Smooth muscle cell (in vitro differentiated cells): Measurements from ENCODE around the gene CRB1. TPM values are rescaled to one million over a fixed set of nuclear protein-coding genes. Genes with fewer than 3 reads are reported as not detected.

Experiments used
- DNase-seq: peaks from one replicate; lab custom pipeline; 2025; ENCODE audit not compliant: unreplicated experiment; lab: John Stamatoyannopoulos, UW
- H2AFZ ChIP-seq: fragments of 200-600 bp; sonication (generic); 2 replicates; pipeline ENCODE4 v1.6.0; 2016; ENCODE audit warnings: antibody characterized with exemption, low read depth, mild to moderate bottlenecking
- H3F3A ChIP-seq: fragments of 200-600 bp; sonication (generic); 2 replicates; pipeline ENCODE4 v1.6.0; 2017; ENCODE audit warnings: antibody characterized with exemption, low read depth
- H3K27ac ChIP-seq: fragments of 200-600 bp; sonication (generic); 2 replicates; pipeline ENCODE4 v1.5.1; 2016; ENCODE audit warnings: low read depth, mild to moderate bottlenecking
- H3K27me3 ChIP-seq: fragments of 200-600 bp; sonication (generic); 2 replicates; pipeline ENCODE4 v1.6.1; 2016; ENCODE audit warnings: low read depth, mild to moderate bottlenecking
- H3K36me3 ChIP-seq: fragments of 200-600 bp; sonication (generic); 2 replicates; pipeline ENCODE4 v1.5.1; 2016; ENCODE audit warnings: low read depth
- H3K4me1 ChIP-seq: fragments of 200-600 bp; sonication (generic); 2 replicates; pipeline ENCODE4 v1.5.1; 2016; ENCODE audit warnings: low read depth
- H3K4me2 ChIP-seq: fragments of 200-600 bp; sonication (generic); 2 replicates; pipeline ENCODE4 v1.6.0; 2016; ENCODE audit warnings: mild to moderate bottlenecking
- H3K4me3 ChIP-seq: fragments of 200-600 bp; sonication (generic); 2 replicates; pipeline ENCODE4 v1.5.1; 2016; ENCODE audit warnings: mild to moderate bottlenecking
- H3K79me2 ChIP-seq: fragments of 200-600 bp; sonication (generic); 2 replicates; pipeline ENCODE4 v1.6.0; 2016; ENCODE audit warnings: low read depth, mild to moderate bottlenecking
- H3K9ac ChIP-seq: fragments of 200-600 bp; sonication (generic); 2 replicates; pipeline ENCODE4 v1.6.0; 2016; ENCODE audit warnings: low read depth
- H3K9me3 ChIP-seq: fragments of 200-600 bp; sonication (generic); replicated peaks from 2 replicates; pipeline ENCODE4 v1.5.1; 2016; ENCODE audit warnings: low read depth
- H4K20me1 ChIP-seq: fragments of 200-600 bp; sonication (generic); 2 replicates; pipeline ENCODE4 v1.6.0; 2016; ENCODE audit warnings: low read depth
- WGBS: methylation state at CpG from one replicate; pipeline ENCODE4 v1.1.7; 2016; ENCODE audit warnings: low lambda C conversion rate; 5-methylcytosine and 5-hydroxymethylcytosine counted together
- polyA plus RNA-seq: library from polyadenylated mRNA; unstranded; fragments of >200 nt; fragmentation: Nextera tagmentation; extraction: Ambion mirVana; gene quantifications from 2 replicates; pipeline ENCODE4 v1.2.1, GENCODE V29; 2016
- total RNA-seq: library from RNA; depleted of rRNA; stranded (reverse); fragments of >200 nt; gene quantifications from 2 replicates; pipeline ENCODE4 v1.2.3, GENCODE V29; 2014
- TF ChIP-seq, protein P1 (sequence below): fragments of 200-600 bp; sonication (generic); IDR thresholded peaks from 2 replicates; pipeline ENCODE4 v1.5.1; 2017; ENCODE audit warnings: borderline replicate concordance, mild to moderate bottlenecking, antibody characterized with exemption; ENCODE audit not compliant: insufficient read depth, poor library complexity, severe bottlenecking

Gene CRB1
- total and polyA plus RNA-seq, 2 experiments from 2014 or later, result under 0.01 TPM; not detected in 1

- Histone ChIP-seq H3K79me2 (no peaks in the 10 kb centered on the region), H2AFZ (no peak overlapping the region), H3K36me3 (no peaks in the 10 kb centered on the region), H3K9ac (no peak overlapping the region), H3K4me2 (no peak overlapping the region), H3K27ac (no peak overlapping the region), H3K4me1 (peaks cover 5% of the 10 kb centered on the region), H4K20me1 (no peaks in the 10 kb centered on the region), H3K4me3 (no peak overlapping the region), H3K27me3 (no peaks in the 10 kb centered on the region), H3F3A (no peaks in the 10 kb centered on the region), H3K9me3 (no peaks in the 10 kb centered on the region)
- 93% methylated on average over 3 of the region's 3 CpGs for WGBS
- TF ChIP-seq, protein P1, sequence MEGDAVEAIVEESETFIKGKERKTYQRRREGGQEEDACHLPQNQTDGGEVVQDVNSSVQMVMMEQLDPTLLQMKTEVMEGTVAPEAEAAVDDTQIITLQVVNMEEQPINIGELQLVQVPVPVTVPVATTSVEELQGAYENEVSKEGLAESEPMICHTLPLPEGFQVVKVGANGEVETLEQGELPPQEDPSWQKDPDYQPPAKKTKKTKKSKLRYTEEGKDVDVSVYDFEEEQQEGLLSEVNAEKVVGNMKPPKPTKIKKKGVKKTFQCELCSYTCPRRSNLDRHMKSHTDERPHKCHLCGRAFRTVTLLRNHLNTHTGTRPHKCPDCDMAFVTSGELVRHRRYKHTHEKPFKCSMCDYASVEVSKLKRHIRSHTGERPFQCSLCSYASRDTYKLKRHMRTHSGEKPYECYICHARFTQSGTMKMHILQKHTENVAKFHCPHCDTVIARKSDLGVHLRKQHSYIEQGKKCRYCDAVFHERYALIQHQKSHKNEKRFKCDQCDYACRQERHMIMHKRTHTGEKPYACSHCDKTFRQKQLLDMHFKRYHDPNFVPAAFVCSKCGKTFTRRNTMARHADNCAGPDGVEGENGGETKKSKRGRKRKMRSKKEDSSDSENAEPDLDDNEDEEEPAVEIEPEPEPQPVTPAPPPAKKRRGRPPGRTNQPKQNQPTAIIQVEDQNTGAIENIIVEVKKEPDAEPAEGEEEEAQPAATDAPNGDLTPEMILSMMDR, result no peak
- DNase-seq, result no peak
Observed at GRCh38 chr1:197465528-197466327, 197.7 kb downstream of the CRB1 start.

GRCh38 chr1:197466813-197467212 lies 198.8 kb downstream of the CRB1 start:
- no peaks in the 10 kb centered on the region for H3K36me3 ChIP-seq
- no peak overlapping the region for H2AFZ ChIP-seq
- no peaks in the 10 kb centered on the region for H3K79me2 ChIP-seq
- TF ChIP-seq, protein P1, result no peak
- no peak overlapping the region for H3K4me3 ChIP-seq
- no peaks in the 10 kb centered on the region for H3F3A ChIP-seq
- no peaks in the 10 kb centered on the region for H4K20me1 ChIP-seq
- H3K27me3 ChIP-seq, result no peaks in the 10 kb centered on the region
- WGBS, result 88% methylated on average over 3 of the region's 3 CpGs
- peaks cover 13% of the 10 kb centered on the region for H3K4me1 ChIP-seq
- H3K9me3 ChIP-seq, result no peaks in the 10 kb centered on the region
- no peak overlapping the region for H3K4me2 ChIP-seq
- H3K9ac ChIP-seq, result no peak overlapping the region
- H3K27ac ChIP-seq, result no peak overlapping the region
- DNase-seq, result no peak

DNA sequence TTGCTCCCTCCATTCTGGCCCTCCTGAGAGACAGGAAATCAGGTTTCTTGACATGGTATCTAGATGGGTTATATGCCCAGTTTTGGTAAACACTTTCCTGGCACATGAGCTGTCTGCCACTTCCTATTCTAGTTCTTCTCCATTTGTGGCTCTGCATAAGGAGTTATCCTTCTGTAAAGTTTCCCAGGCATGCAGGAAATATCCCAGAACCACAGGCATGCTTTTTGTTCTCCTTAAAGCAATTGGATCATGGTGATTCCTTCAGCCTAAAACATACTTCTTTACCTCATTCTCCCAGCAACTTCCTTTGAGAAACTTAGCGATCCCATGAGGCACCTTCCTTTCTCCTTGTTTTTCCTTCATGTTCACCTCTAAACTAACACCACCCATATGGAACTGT lies 199.8 kb downstream of the CRB1 start:
- Histone ChIP-seq H3K9me3 (no peaks in the 10 kb centered on the region), H3K4me3 (no peak overlapping the region), H3K4me1 (peaks cover 13% of the 10 kb centered on the region), H3K27ac (no peak overlapping the region), H3F3A (no peaks in the 10 kb centered on the region), H2AFZ (no peak overlapping the region), H3K27me3 (no peaks in the 10 kb centered on the region), H3K36me3 (no peaks in the 10 kb centered on the region), H4K20me1 (no peaks in the 10 kb centered on the region), H3K4me2 (no peak overlapping the region), H3K79me2 (no peaks in the 10 kb centered on the region), H3K9ac (no peak overlapping the region)
- WGBS, result 72% methylated on average over 1 of the region's 1 CpG
- DNase-seq, result no peak
- TF ChIP-seq, protein P1, result no peak
